ENCODE measurements around the gene RPS26. TPM values are rescaled to one million over a fixed set of nuclear protein-coding genes. Genes with fewer than 3 reads are reported as not detected.
"Not testable (repeated sequence)": the region's sequence is repeated elsewhere in the genome, so short reads cannot be mapped to it uniquely, and the experiment has no call there.

Gene RPS26
- total RNA-seq, 1 donor from 2014 or later = 3,534 TPM

GRCh38 chr12:56040151-56040550 lies 1.6 kb upstream of the RPS26 start:
- DNase-seq (ENCODE audit: low read depth) = no peak
- TF ChIP-seq, protein P1, sequence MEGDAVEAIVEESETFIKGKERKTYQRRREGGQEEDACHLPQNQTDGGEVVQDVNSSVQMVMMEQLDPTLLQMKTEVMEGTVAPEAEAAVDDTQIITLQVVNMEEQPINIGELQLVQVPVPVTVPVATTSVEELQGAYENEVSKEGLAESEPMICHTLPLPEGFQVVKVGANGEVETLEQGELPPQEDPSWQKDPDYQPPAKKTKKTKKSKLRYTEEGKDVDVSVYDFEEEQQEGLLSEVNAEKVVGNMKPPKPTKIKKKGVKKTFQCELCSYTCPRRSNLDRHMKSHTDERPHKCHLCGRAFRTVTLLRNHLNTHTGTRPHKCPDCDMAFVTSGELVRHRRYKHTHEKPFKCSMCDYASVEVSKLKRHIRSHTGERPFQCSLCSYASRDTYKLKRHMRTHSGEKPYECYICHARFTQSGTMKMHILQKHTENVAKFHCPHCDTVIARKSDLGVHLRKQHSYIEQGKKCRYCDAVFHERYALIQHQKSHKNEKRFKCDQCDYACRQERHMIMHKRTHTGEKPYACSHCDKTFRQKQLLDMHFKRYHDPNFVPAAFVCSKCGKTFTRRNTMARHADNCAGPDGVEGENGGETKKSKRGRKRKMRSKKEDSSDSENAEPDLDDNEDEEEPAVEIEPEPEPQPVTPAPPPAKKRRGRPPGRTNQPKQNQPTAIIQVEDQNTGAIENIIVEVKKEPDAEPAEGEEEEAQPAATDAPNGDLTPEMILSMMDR (conservative IDR thresholded peaks at IDR 0.05; ENCODE audit: low read depth, low read length) = no peak
- H3K4me3 ChIP-seq (ENCODE audit: low read depth, low read length) = no peak overlapping the region

DNA sequence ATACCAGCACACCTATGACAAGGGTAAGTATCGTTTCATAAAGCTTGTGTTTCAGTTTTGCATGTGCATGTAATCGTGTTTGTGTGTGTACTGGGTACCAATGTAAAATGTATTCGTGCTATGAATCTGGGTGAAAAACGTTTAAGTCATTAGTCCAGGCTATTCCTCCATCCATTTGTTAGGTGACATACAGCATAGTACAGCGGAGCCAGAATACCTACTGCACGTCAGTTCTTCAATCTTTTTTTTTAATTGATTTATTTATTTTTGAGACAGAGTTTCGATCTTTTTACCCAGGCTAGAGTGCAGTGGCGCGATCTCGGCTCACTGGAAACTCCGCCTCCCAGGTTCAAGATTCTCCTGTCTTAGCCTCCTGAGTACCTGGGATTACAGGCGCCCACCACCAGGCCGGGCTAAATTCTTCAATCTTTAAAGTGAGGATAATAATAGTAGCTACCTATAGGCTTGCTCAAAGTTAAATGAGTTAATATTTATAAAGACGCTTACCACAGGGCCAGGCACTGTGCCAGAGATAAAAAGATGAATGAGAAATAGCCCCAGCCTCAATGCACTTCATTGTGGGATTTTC lies 661 bp upstream of the RPS26 start:
- H3K4me3 ChIP-seq (ENCODE audit: low read depth, low read length) = peak overlapping the region; percentile 90
- TF ChIP-seq, protein P1 (conservative IDR thresholded peaks at IDR 0.05; ENCODE audit: low read depth, low read length) = no peak

DNA sequence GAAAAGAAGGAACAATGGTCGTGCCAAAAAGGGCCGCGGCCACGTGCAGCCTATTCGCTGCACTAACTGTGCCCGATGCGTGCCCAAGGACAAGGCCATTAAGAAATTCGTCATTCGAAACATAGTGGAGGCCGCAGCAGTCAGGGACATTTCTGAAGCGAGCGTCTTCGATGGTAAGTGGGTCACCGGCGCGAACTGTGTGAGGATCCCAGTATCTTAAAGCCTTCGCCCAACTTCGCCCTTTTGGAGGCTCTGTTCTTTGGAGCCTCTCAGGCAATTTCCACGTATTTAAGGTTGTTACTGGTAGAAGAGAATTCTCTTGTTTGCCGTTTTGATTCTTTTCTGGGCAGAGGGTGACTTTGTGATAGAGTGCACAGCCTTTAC lies 704 bp downstream of the RPS26 start:
- H3K4me3 ChIP-seq (ENCODE audit: low read depth, low read length) = peak overlapping the region; percentile 90
- not testable (repeated sequence) for DNase-seq (ENCODE audit: low read depth)

More for the DNA sequence above, 661 bp upstream of the RPS26 start:
- DNase-seq (ENCODE audit: low read depth) = no peak

GRCh38 chr12:56042843-56043242 lies 1.1 kb downstream of the RPS26 start:
- peak overlapping the region; percentile 90 for H3K4me3 ChIP-seq (ENCODE audit: low read depth, low read length)
- TF ChIP-seq, protein P1 (conservative IDR thresholded peaks at IDR 0.05; ENCODE audit: low read depth, low read length) = no peak

DNA sequence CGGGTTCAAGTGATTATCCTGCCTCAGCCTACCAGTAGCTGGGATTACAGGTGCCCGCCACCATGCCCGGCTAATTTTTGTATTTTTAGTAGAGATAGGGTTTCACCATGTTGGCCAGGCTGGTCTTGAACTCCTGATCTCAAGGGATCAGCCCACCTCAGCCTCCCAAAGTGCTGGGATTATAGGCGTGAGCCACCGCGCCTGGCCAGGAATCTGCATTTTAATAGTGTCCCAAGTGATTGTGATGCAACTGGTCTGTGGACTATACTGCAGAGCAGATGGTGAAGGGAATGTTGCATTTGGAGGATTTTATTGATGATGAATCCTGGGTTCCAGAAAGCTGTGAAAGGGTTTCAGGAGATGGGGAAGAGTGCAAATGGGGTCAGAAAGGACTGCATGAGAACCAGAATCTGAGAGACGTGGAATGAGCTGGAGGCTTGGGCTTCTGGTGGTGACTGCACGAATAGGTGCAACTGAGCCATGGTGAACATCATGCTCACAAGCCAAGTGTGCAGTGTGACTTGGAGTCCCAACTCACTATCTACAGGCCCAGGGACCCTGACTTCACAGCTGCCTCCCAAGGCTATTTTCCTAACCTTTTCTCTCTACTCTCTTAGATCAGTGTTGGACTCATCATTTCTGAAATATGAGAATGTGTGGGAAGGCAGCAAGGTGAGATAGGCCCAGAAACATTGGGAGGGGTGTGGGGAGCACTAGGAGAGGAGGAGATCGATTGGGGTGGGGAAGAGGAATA lies 4.5 kb downstream of the RPS26 start:
- TF ChIP-seq, protein P1 (conservative IDR thresholded peaks at IDR 0.05; ENCODE audit: low read depth, low read length) = no peak

More at GRCh38 chr12:56042843-56043242, 1.1 kb downstream of the RPS26 start:
- DNase-seq (ENCODE audit: low read depth) = no peak

DNA sequence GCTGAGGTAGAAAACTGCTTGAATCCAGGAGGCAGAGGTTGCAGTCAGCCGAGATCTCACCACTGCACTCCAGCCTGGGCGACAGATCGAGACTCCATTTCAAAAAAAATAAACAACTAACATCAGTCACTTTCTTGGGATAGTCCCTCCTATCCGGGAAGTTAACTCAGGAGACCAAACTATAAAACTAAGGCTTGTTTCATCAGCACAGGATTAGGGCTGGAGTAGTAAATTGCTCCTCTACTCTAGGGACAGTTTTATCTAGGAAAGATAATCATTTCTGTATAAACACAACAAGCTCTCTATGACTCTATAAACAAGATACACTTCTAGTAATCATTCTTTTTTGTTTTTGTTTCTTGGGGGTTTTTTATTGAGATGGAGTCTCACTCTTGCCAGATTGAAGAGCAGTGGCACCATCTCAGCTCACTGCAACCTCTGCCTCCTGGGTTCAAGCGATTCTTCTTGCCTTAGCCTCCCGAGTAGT lies 11.7 kb downstream of the RPS26 start:
- TF ChIP-seq, protein P1 (conservative IDR thresholded peaks at IDR 0.05; ENCODE audit: low read depth, low read length) = no peak
- no peak overlapping the region for H3K4me3 ChIP-seq (ENCODE audit: low read depth, low read length)
- no peak for DNase-seq (ENCODE audit: low read depth)

More for the DNA sequence above, 4.5 kb downstream of the RPS26 start:
- H3K4me3 ChIP-seq (ENCODE audit: low read depth, low read length) = no peak overlapping the region
- no peak for DNase-seq (ENCODE audit: low read depth)

GRCh38 chr12:56059964-56060363 lies 18.2 kb downstream of the RPS26 start:
- not testable (repeated sequence) for DNase-seq (ENCODE audit: low read depth); H3K4me3 ChIP-seq (ENCODE audit: low read depth, low read length)

DNA sequence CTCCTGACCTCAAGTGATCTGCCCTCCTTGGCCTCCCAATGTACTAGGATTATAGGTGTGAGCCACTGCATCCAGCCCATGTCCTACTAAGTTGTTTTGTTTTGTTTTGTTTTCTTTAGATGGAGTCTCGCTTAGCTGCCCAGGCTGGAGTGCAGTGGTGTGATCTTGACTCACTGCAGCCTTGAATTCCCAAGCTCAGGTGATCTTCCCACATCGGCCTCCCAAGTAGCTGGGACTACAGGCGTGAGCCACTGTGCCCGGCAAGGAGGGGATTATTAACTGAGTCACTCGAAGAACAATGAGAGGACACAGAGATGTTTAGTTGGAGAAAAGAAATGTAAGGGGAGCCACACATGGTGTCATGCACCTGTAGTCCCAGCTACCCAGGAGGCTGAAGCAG lies 20.3 kb downstream of the RPS26 start:
- TF ChIP-seq, protein P1 (conservative IDR thresholded peaks at IDR 0.05; ENCODE audit: low read depth, low read length) = no peak
- DNase-seq (ENCODE audit: low read depth) = no peak
- no peak overlapping the region for H3K4me3 ChIP-seq (ENCODE audit: low read depth, low read length)

Data from epithelial cell of proximal tubule (primary cell).